Tibial artery (tissue), 4 donors: ENCODE results near the gene HS3ST3A1.

ENCODE experiments used
- DNase-seq, 2 donors: peaks; one replicate each; pipeline ENCODE4 v3.0.0-alpha.2; 2019
- H3K27ac ChIP-seq, 2 donors: fragments of 200-600 bp; sonication (generic) in 1 of 2; 1 replicate in 1 of 2; 2 replicates in 1 of 2; pipeline ENCODE4 v1.5.1; 2018 to 2019; ENCODE audit warnings: mild to moderate bottlenecking in 1 of 2
- H3K27me3 ChIP-seq, 2 donors: fragments of 200-600 bp; sonication (generic) in 1 of 2; one replicate each; pipeline versions ENCODE4 v1.5.1 to v1.6.0; 2016 to 2019
- H3K36me3 ChIP-seq, 3 donors: fragments of 200-600 bp; sonication (generic) in 2 of 3; one replicate each; pipeline ENCODE4 v1.5.1; 2016 to 2019; ENCODE audit warnings: mild to moderate bottlenecking in 2 of 3
- H3K4me1 ChIP-seq, 4 donors: fragments of 200-600 bp; sonication (generic) in 2 of 4; 1 replicate in 3 of 4; 2 replicates in 1 of 4; pipeline ENCODE4 v1.5.1; 2016 to 2019
- H3K4me3 ChIP-seq, 2 donors: fragments of 200-600 bp; sonication (generic) in 1 of 2; 1 replicate in 1 of 2; 2 replicates in 1 of 2; pipeline ENCODE4 v1.5.1; 2018 to 2019; ENCODE audit warnings: mild to moderate bottlenecking in 2 of 2
- H3K9me3 ChIP-seq, 3 donors: fragments of 200-600 bp; sonication (generic) in 1 of 3; one replicate each; pipeline ENCODE4 v1.5.1; 2016 to 2019
- intact Hi-C: fragments of 100-400 bp; cut with DNase I; formaldehyde crosslinking; loops from one replicate; pipeline ENCODE4 v1.15.0; 2023; ENCODE audit warnings: low total_unique reads
- TF ChIP-seq, protein P1 (sequence below), 2 experiments: fragments of 200-600 bp in 1 of 2; fragments of 450-650 bp in 1 of 2; IDR thresholded peaks; one replicate each; pipeline ENCODE4 v1.5.1; 2017 to 2019; ENCODE audit warnings: antibody characterized with exemption in 2 of 2, mild to moderate bottlenecking in 1 of 2, moderate library complexity in 1 of 2

The HS3ST3A1 gene

DNA sequence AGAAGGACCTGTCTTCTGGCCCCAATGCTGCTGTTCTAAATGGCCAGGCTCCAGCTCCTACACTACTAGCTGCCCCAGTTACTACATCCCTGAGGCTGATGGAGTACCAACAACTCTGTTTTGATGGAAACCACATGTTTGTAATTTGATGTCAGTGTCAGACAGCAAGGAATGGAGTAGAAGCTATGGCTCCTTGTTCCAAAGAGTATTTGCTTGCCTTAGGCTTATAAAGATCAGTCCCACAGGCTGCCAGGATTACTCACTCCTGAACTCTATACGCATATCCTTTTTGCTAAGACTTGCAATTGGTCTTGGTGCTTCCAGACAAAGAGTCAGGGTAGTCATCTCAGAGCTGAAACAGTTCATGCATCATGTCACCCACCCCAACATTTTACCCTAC lies 139.6 kb downstream of the HS3ST3A1 start:
- no peak for DNase-seq
- H3K27me3 ChIP-seq: no peaks in the 10 kb centered on the region
- TF ChIP-seq, protein P1, sequence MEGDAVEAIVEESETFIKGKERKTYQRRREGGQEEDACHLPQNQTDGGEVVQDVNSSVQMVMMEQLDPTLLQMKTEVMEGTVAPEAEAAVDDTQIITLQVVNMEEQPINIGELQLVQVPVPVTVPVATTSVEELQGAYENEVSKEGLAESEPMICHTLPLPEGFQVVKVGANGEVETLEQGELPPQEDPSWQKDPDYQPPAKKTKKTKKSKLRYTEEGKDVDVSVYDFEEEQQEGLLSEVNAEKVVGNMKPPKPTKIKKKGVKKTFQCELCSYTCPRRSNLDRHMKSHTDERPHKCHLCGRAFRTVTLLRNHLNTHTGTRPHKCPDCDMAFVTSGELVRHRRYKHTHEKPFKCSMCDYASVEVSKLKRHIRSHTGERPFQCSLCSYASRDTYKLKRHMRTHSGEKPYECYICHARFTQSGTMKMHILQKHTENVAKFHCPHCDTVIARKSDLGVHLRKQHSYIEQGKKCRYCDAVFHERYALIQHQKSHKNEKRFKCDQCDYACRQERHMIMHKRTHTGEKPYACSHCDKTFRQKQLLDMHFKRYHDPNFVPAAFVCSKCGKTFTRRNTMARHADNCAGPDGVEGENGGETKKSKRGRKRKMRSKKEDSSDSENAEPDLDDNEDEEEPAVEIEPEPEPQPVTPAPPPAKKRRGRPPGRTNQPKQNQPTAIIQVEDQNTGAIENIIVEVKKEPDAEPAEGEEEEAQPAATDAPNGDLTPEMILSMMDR (IDR thresholded peaks at IDR 0.05): no peak
- no peaks in the 10 kb centered on the region for H3K4me1 ChIP-seq
- intact Hi-C loops: no loop called here
- H3K9me3 ChIP-seq: no peaks in the 10 kb centered on the region
- no peaks in the 10 kb centered on the region for H3K36me3 ChIP-seq
- no peak overlapping the region for H3K4me3 ChIP-seq
- no peak overlapping the region for H3K27ac ChIP-seq

DNA sequence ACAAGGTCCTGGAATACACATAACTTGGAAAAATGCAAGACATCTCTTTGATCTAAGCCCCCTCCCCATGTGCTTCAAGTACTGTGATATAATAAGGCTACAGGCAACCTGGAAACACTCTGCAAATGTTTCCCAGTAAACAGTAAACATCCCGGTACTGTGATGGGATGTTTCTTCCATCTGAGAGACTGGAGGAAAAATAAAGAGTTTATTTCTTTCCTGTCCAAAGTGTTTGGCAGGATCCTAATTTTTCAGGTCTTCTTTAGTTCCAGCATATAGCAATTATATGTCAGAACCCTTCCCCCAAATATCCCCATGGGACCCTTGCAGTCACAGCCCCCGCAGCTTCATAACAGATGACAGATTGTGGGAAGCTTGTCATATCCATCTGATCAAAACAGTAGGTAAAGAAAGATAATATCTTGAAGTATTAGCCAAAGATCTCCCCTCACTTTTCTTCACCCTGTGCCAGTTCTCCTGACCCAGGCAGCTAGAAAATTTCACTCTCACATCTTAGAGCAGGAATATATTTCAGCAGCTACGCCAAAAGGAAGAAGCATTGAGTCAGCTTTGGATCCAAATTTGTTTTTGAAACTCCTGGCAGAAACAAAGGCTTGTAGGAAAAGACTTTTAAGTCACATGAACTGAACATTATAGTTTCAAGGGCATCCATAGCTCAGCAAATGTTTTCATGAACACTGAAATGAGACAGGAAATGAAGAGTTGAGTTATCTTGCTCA lies 141.3 kb downstream of the HS3ST3A1 start:
- Histone ChIP-seq H3K4me1 (no peaks in the 10 kb centered on the region), H3K27me3 (no peaks in the 10 kb centered on the region), H3K4me3 (no peak overlapping the region), H3K9me3 (no peaks in the 10 kb centered on the region), H3K36me3 (no peaks in the 10 kb centered on the region), H3K27ac (no peak overlapping the region)
- TF ChIP-seq, protein P1 (IDR thresholded peaks at IDR 0.05): no peak
- intact Hi-C loops: no loop called here
- no peak for DNase-seq

DNA sequence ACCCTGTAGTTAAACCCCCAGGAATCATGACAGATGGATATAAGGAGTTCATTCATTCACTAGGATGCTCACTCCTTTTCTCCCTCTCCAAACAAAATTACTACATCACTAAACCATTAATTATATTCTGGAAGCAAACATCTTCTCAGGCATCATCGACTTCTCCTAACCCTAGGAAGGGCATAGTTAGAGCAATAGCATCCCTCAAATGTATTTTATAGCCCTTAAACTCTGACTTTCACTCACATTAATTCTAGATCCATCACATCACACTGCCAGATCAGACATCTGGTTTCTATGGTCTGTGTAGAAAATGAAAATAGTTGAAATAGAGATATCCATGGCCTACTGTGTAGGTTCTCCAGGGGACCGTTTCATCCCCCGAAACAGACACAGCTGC lies 143.9 kb downstream of the HS3ST3A1 start:
- H3K27ac ChIP-seq: no peak overlapping the region
- H3K9me3 ChIP-seq: no peaks in the 10 kb centered on the region
- no peaks in the 10 kb centered on the region for H3K4me1 ChIP-seq
- no peaks in the 10 kb centered on the region for H3K36me3 ChIP-seq
- H3K4me3 ChIP-seq: no peak overlapping the region
- no peak for DNase-seq
- TF ChIP-seq, protein P1 (IDR thresholded peaks at IDR 0.05): no peak
- intact Hi-C loops: no loop called here
- H3K27me3 ChIP-seq: no peaks in the 10 kb centered on the region
